Mesodermal cell (in vitro differentiated cells): ENCODE results near the gene TTC28.
"Not testable (repeated sequence)": the region's sequence is repeated elsewhere in the genome, so short reads cannot be mapped to it uniquely, and the experiment has no call there.

Experiments
- H3K27ac ChIP-seq: 2 replicates; pipeline ENCODE4 v1.7.0; 2013; ENCODE audit warnings: mild to moderate bottlenecking, low read depth, low read length, moderate library complexity; ENCODE audit not compliant: severe bottlenecking
- H3K36me3 ChIP-seq: 2 replicates; pipeline ENCODE4 v1.7.1; 2013; ENCODE audit warnings: mild to moderate bottlenecking, low read length, moderate library complexity; ENCODE audit not compliant: control insufficient read depth, insufficient read depth
- H3K4me1 ChIP-seq: one replicate; pipeline ENCODE4 v1.7.1; 2013; ENCODE audit warnings: mild to moderate bottlenecking, low read length; ENCODE audit not compliant: insufficient read depth, control insufficient read depth, poor library complexity, severe bottlenecking
- H3K4me3 ChIP-seq: 2 replicates; pipeline ENCODE4 v1.7.0; 2013; ENCODE audit warnings: low read length, control low read depth, mild to moderate bottlenecking; ENCODE audit not compliant: insufficient read depth, poor library complexity, severe bottlenecking; ENCODE audit errors: extremely low read depth
- H3K9me3 ChIP-seq: 2 replicates; pipeline ENCODE4 v1.7.1; 2013; ENCODE audit warnings: mild to moderate bottlenecking, low read length, moderate library complexity; ENCODE audit not compliant: control insufficient read depth
- WGBS, 2 experiments: methylation state at CpG; one replicate each; pipeline ENCODE4 v1.1.5; 2013; ENCODE audit warnings: missing lambda C conversion rate in 2 of 2; ENCODE audit not compliant: insufficient coverage in 2 of 2; 5-methylcytosine and 5-hydroxymethylcytosine counted together

Gene TTC28

GRCh38 chr22:28529144-28529543, 150.5 kb downstream of the TTC28 start:
- WGBS, 2 experiments = 96 to 100% methylated on average over 2 to 9 of the region's 10 CpGs
- not testable (repeated sequence) for H3K27ac ChIP-seq, H3K4me3 ChIP-seq, H3K9me3 ChIP-seq, H3K4me1 ChIP-seq, H3K36me3 ChIP-seq

GRCh38 chr22:28521451-28521850, 158.2 kb downstream of the TTC28 start:
- Histone ChIP-seq H3K4me1 (no peaks in the 10 kb centered on the region), H3K27ac (peak overlapping the region; percentile 54), H3K36me3 (no peaks in the 10 kb centered on the region), H3K4me3 (no peak overlapping the region), H3K9me3 (no peaks in the 10 kb centered on the region)
- 83 to 87% methylated on average over 1 to 2 of the region's 3 CpGs for whole genome bisulfite sequencing, 2 experiments

- Histone ChIP-seq H3K4me3 (no peak overlapping the region), H3K9me3 (peaks cover 9% of the 10 kb centered on the region), H3K27ac (no peak overlapping the region), H3K36me3 (no peaks in the 10 kb centered on the region), H3K4me1 (no peaks in the 10 kb centered on the region)
- 88 to 100% methylated on average over 1 to 2 of the region's 3 CpGs for WGBS, 2 experiments
Measured at GRCh38 chr22:28514321-28514821, 165.3 kb downstream of the TTC28 start.

- H3K4me1 ChIP-seq, H3K27ac ChIP-seq, H3K4me3 ChIP-seq, H3K36me3 ChIP-seq: not testable (repeated sequence)
- H3K9me3 ChIP-seq = peaks cover 12% of the 10 kb centered on the region
- WGBS, 2 experiments = 88% methylated on average over 1 of the region's 2 CpGs; no CpG with 5 or more reads in 1 of the 2 experiments
Measured at GRCh38 chr22:28512387-28512786, 167.3 kb downstream of the TTC28 start.

DNA sequence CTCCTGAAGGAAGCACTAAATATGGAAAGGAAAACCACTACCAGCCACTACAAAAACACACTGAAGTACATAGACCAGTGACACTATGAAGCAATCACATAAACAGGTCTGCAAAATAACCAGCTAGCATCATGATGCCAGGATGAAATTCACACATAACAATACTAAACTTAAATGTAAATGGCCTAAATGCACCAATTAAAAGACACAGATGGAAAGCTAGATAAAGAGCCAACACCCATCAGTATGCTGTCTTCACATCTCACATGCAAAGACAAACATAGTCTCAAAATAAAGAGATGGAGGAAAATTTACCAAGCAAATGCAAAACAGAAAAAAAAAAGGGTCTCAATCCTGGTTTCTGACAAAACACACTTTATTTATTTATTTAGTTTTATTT, 171.7 kb downstream of the TTC28 start:
- Histone ChIP-seq H3K36me3 (no peaks in the 10 kb centered on the region), H3K4me1 (no peaks in the 10 kb centered on the region), H3K9me3 (peaks cover 12% of the 10 kb centered on the region), H3K4me3 (no peak overlapping the region), H3K27ac (no peak overlapping the region)

DNA sequence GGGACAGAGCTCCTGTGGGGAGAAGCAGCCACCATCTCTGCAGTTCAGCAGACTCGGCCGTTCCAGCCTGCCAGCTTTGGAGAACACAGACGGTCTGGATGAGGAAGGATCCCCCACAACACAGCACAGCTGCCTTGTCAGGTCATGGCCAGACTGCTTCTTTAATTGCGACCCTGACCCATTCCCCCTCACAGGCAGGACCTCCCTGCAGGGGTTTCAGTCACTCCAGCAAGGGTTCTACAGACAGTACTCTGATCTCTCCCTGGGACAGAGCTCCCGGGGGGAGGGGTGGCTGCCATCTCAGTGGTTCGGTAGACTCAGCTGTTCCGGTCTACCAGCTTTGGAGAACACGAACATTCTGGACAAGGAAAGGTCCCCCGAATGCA, 173.5 kb downstream of the TTC28 start:
- no peak overlapping the region for H3K27ac ChIP-seq
- WGBS, 2 experiments = 89 to 98% methylated on average over 6 of the region's 9 CpGs
- peaks cover 8% of the 10 kb centered on the region for H3K9me3 ChIP-seq
- H3K4me1 ChIP-seq = no peaks in the 10 kb centered on the region
- H3K36me3 ChIP-seq = no peaks in the 10 kb centered on the region
- no peak overlapping the region for H3K4me3 ChIP-seq

- no peak overlapping the region for H3K4me3 ChIP-seq
- peaks cover 8% of the 10 kb centered on the region for H3K9me3 ChIP-seq
- H3K4me1 ChIP-seq = no peaks in the 10 kb centered on the region
- H3K27ac ChIP-seq = no peak overlapping the region
- WGBS, 2 experiments = 91 to 93% methylated on average over 14 of the region's 15 CpGs
- no peaks in the 10 kb centered on the region for H3K36me3 ChIP-seq
Measured at GRCh38 chr22:28505416-28506149, 174.1 kb downstream of the TTC28 start.

DNA sequence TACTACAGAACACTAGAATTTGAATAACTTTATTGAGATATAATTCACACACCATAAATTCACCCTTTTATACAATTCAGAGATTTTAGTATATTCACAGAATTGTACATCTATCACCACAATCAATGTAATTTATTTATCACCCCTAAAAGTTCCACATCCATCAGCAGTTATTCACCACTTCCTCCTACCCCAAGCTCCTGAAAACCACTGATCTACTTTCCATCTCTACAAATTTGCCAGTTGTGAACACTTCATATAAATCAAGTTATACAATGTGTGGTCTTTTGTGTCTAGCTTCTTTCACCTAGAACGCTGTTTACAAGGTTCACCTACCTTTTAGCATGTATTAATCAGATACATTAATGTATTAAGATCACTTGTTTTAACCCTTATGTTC, 179.6 kb downstream of the TTC28 start:
- WGBS, 2 experiments = no CpG with 5 or more reads among the region's 1 CpG
- H3K9me3 ChIP-seq = no peaks in the 10 kb centered on the region
- no peaks in the 10 kb centered on the region for H3K36me3 ChIP-seq
- H3K27ac ChIP-seq = no peak overlapping the region
- H3K4me3 ChIP-seq = no peak overlapping the region
- H3K4me1 ChIP-seq = no peaks in the 10 kb centered on the region

- Histone ChIP-seq H3K27ac (no peak overlapping the region), H3K9me3 (no peaks in the 10 kb centered on the region), H3K4me1 (no peaks in the 10 kb centered on the region), H3K4me3 (no peak overlapping the region), H3K36me3 (no peaks in the 10 kb centered on the region)
- WGBS, 2 experiments = 83 to 85% methylated on average over 2 to 3 of the region's 4 CpGs
Measured at GRCh38 chr22:28498044-28498443, 181.6 kb downstream of the TTC28 start.

DNA sequence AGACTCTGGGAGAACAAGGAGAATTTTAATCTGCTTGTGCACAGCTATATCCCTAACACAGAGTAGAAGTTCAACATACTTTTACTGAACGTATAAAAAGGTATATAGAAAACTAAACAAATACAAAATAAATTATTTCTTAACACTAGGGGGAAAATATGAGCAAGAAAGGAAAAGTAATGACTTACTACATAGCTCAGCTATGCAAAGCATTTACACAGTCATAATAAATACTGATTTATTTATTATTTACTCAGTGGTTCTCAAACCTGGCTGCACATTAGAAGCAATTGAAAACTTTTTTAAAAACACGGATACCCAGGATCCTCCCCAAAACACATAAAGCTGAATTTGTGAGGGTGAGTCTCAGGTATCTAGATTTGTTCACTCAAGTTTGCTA, 182.5 kb downstream of the TTC28 start:
- 100% methylated on average over 1 of the region's 2 CpGs; no CpG with 5 or more reads in 1 of the 2 experiments for WGBS, 2 experiments
- Histone ChIP-seq H3K27ac (no peak overlapping the region), H3K4me1 (no peaks in the 10 kb centered on the region), H3K36me3 (no peaks in the 10 kb centered on the region), H3K4me3 (no peak overlapping the region), H3K9me3 (no peaks in the 10 kb centered on the region)

DNA sequence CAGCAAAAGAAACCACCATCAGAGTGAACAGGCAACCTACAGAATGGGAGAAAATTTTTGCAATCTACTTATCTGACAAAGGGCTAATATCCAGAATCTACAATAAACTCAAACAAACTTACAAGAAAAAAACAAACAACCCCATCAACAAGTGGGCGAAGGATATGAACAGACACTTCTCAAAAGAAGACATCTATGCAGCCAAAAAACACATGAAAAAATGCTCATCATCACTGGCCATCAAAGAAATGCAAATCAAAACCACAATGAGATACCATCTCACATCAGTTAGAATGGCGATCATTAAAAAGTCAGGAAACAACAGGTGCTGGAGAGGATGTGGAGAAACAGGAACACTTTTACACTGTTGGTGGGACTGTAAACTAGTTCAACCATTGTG, 188.4 kb downstream of the TTC28 start:
- no CpG with 5 or more reads among the region's 2 CpGs for WGBS, 2 experiments
- H3K4me3 ChIP-seq, H3K27ac ChIP-seq, H3K4me1 ChIP-seq, H3K9me3 ChIP-seq, H3K36me3 ChIP-seq: not testable (repeated sequence)
